Fibroblast of lung (primary cell): ENCODE data around the gene FAM20C. TPM values are rescaled to one million over a fixed set of nuclear protein-coding genes. Genes with fewer than 3 reads are reported as not detected.

Experiments
- DNase-seq, 2 donors: peaks; one replicate each; pipeline versions ENCODE4 v3.0.0 to v3.0.0-alpha.2; 2010; ENCODE audit warnings: low read depth in 2 of 2
- H2AFZ ChIP-seq: 2 replicates; pipeline ENCODE4 v1.5.1; 2012; ENCODE audit warnings: low read length, control low read depth, inconsistent platforms
- H3K27ac ChIP-seq: 2 replicates; pipeline ENCODE4 v1.5.1; 2011; ENCODE audit warnings: low read length, control low read depth; ENCODE audit not compliant: insufficient read depth
- H3K27me3 ChIP-seq: 2 replicates; pipeline ENCODE4 v1.5.1; 2011; ENCODE audit warnings: mild to moderate bottlenecking, low read length; ENCODE audit not compliant: control insufficient read depth, insufficient read depth
- H3K36me3 ChIP-seq: 2 replicates; pipeline ENCODE4 v1.5.1; 2011; ENCODE audit warnings: low read length; ENCODE audit not compliant: control insufficient read depth, insufficient read depth
- H3K4me1 ChIP-seq: 2 replicates; pipeline ENCODE4 v1.5.1; 2011; ENCODE audit warnings: low read length; ENCODE audit not compliant: control insufficient read depth, insufficient read depth; ENCODE audit errors: extremely low read depth
- H3K4me2 ChIP-seq: 2 replicates; pipeline ENCODE4 v1.5.1; 2011; ENCODE audit warnings: low read length, control low read depth; ENCODE audit not compliant: insufficient read depth; ENCODE audit errors: extremely low read depth
- H3K4me3 ChIP-seq, 4 experiments: fragments of 200-600 bp in 1 of 4; sonication (generic) in 1 of 4; replicated peaks in 1 of 4; 2 replicates each; pipeline ENCODE4 v1.5.1; 2011 to 2016; ENCODE audit warnings: low read length in 4 of 4, low read depth in 3 of 4, mild to moderate bottlenecking in 3 of 4, control low read depth in 2 of 4, inconsistent platforms in 1 of 4, mixed read lengths in 1 of 4; ENCODE audit not compliant: insufficient read depth in 1 of 4; ENCODE audit errors: control extremely low read depth in 1 of 4
- H3K79me2 ChIP-seq: 2 replicates; pipeline ENCODE4 v1.5.1; 2012; ENCODE audit warnings: mild to moderate bottlenecking, low read length, inconsistent platforms; ENCODE audit not compliant: control insufficient read depth, insufficient read depth
- H3K9ac ChIP-seq: 2 replicates; pipeline ENCODE4 v1.5.1; 2011; ENCODE audit warnings: mild to moderate bottlenecking, low read length, control low read depth; ENCODE audit not compliant: insufficient read depth
- H3K9me3 ChIP-seq: 2 replicates; pipeline ENCODE4 v1.5.1; 2012; ENCODE audit warnings: low read depth, low read length; ENCODE audit not compliant: control insufficient read depth, insufficient read depth
- H4K20me1 ChIP-seq: 2 replicates; pipeline ENCODE4 v1.5.1; 2011; ENCODE audit warnings: low read length; ENCODE audit not compliant: control insufficient read depth, insufficient read depth; ENCODE audit errors: extremely low read depth
- CTCF ChIP-seq, 2 donors: IDR thresholded peaks in 1 of 2; conservative IDR thresholded peaks in 1 of 2; 1 replicate in 1 of 2; 2 replicates in 1 of 2; pipeline ENCODE4 v1.5.1; 2011 to 2012; ENCODE audit warnings: low read length in 2 of 2, control low read depth in 1 of 2, inconsistent platforms in 1 of 2, low read depth in 1 of 2, mild to moderate bottlenecking in 1 of 2
- EZH2 ChIP-seq: IDR thresholded peaks from 2 replicates; pipeline ENCODE4 v1.5.1; 2012; ENCODE audit warnings: low read length, control low read depth, mild to moderate bottlenecking; ENCODE audit errors: missing control alignments
- polyA plus RNA-seq, 2 donors: library from polyadenylated mRNA; depleted of rRNA in 1 of 2; stranded (reverse) in 1 of 2; unstranded in 1 of 2; fragments of >200 nt; gene quantifications; 2 replicates each; pipeline ENCODE4 v1.2.1, GENCODE V29; 2011 to 2012; ENCODE audit warnings: missing spikeins in 1 of 2
- total RNA-seq: library from RNA; depleted of rRNA; stranded (reverse); fragments of >200 nt; gene quantifications from 2 replicates; pipeline ENCODE4 v1.2.1, GENCODE V29; 2014

The FAM20C gene
- total and polyA plus RNA-seq, 2 donors (not counting 1 experiment from before 2014, with no cell fraction given), result 31.8 to 70.7 TPM

- no peak overlapping the region for H2AFZ ChIP-seq
- no peak for DNase-seq
- no peak overlapping the region for H3K4me3 ChIP-seq
- H3K79me2 ChIP-seq, result no peaks in the 10 kb centered on the region
- H3K27me3 ChIP-seq, result peaks cover 2% of the 10 kb centered on the region
- no peak overlapping the region for H3K27ac ChIP-seq
- peaks cover 2% of the 10 kb centered on the region for H3K9me3 ChIP-seq
- TF ChIP-seq EZH2 (no peak), CTCF (conservative IDR thresholded peaks at IDR 0.05 in 1 of 2, IDR thresholded peaks at IDR 0.05 in 1 of 2; ENCODE audit: low read depth in 1 of 2, low read length in 2 of 2) (no peak)
- no peaks in the 10 kb centered on the region for H4K20me1 ChIP-seq
- H3K9ac ChIP-seq, result no peak overlapping the region
- H3K4me2 ChIP-seq, result no peak overlapping the region
- no peaks in the 10 kb centered on the region for H3K36me3 ChIP-seq
- H3K4me1 ChIP-seq, result no peaks in the 10 kb centered on the region
These were observed 117.3 kb downstream of the FAM20C start for GRCh38 chr7:309586-310228.

Other genes starting within 250 kb of the FAM20C start
- gene FOXL3, start 97.6 kb downstream of the FAM20C start, total RNA-seq, result not detected in 2 replicates
- gene FOXL3, start 97.6 kb downstream of the FAM20C start, polyA plus RNA-seq, result not detected in 2 replicates